ENCODE measurements around the gene FOXK2. TPM values are rescaled to one million over a fixed set of nuclear protein-coding genes. Genes with fewer than 3 reads are reported as not detected.

FOXK2 gene
- total and polyA plus RNA-seq, 2 experiments from 2014 or later: 30.2 to 37.7 TPM

GRCh38 chr17:82587234-82588086 lies 67.9 kb downstream of the FOXK2 start:
- H3K79me2 ChIP-seq: peaks cover 15% of the 10 kb centered on the region
- no peaks in the 10 kb centered on the region for H3K9me2 ChIP-seq (replicated peaks; ENCODE audit: insufficient read depth)
- no peak overlapping the region for H2AFZ ChIP-seq
- DNase-seq (ENCODE audit: low spot score): no peak
- H3K4me3 ChIP-seq: no peak overlapping the region
- H3K27me3 ChIP-seq: no peaks in the 10 kb centered on the region
- 94% methylated on average over 46 of the region's 47 CpGs for WGBS (ENCODE audit: low lambda C conversion rate, missing lambda C conversion rate)
- H3K36me3 ChIP-seq (replicated peaks; ENCODE audit: insufficient read depth, low read depth): no peaks in the 10 kb centered on the region
- TF ChIP-seq CTCF (IDR thresholded peaks at IDR 0.05; ENCODE audit: poor library complexity) (no peak), EZH2phosphoT487 (IDR thresholded peaks at IDR 0.05; ENCODE audit: low read depth, severe bottlenecking, unreplicated experiment) (no peak), EZH2 (IDR thresholded peaks at IDR 0.05; ENCODE audit: borderline replicate concordance) (no peak)
- H3K27ac ChIP-seq: no peak overlapping the region
- H3K4me1 ChIP-seq (ENCODE audit: insufficient read depth): peaks cover 9% of the 10 kb centered on the region
- H4K20me1 ChIP-seq (ENCODE audit: insufficient read depth, poor library complexity, severe bottlenecking): no peaks in the 10 kb centered on the region
- no peaks in the 10 kb centered on the region for H3K9me3 ChIP-seq (ENCODE audit: low read depth)
- H3K4me2 ChIP-seq: no peak overlapping the region

- no peaks in the 10 kb centered on the region for H3K36me3 ChIP-seq (replicated peaks; ENCODE audit: insufficient read depth, low read depth)
Observed at GRCh38 chr17:82588266-82589175, 69.0 kb downstream of the FOXK2 start.

GRCh38 chr17:82589851-82590180 lies 70.3 kb downstream of the FOXK2 start:
- Histone ChIP-seq H3K9me3 (ENCODE audit: low read depth) (no peaks in the 10 kb centered on the region), H3K27ac (no peak overlapping the region), H3K9me2 (replicated peaks; ENCODE audit: insufficient read depth) (no peaks in the 10 kb centered on the region), H3K4me1 (ENCODE audit: insufficient read depth) (peaks cover 28% of the 10 kb centered on the region), H3K79me2 (peaks cover 18% of the 10 kb centered on the region), H4K20me1 (ENCODE audit: insufficient read depth, poor library complexity, severe bottlenecking) (no peaks in the 10 kb centered on the region), H3K4me2 (no peak overlapping the region), H3K36me3 (replicated peaks; ENCODE audit: insufficient read depth, low read depth) (no peaks in the 10 kb centered on the region), H2AFZ (no peak overlapping the region), H3K4me3 (no peak overlapping the region), H3K27me3 (no peaks in the 10 kb centered on the region)
- DNase-seq (ENCODE audit: low spot score): no peak
- TF ChIP-seq CTCF (IDR thresholded peaks at IDR 0.05; ENCODE audit: poor library complexity): no peak
- no peak for TF ChIP-seq EZH2 (IDR thresholded peaks at IDR 0.05; ENCODE audit: borderline replicate concordance)
- no peak for TF ChIP-seq EZH2phosphoT487 (IDR thresholded peaks at IDR 0.05; ENCODE audit: low read depth, severe bottlenecking, unreplicated experiment)
- WGBS (ENCODE audit: low lambda C conversion rate, missing lambda C conversion rate): 72% methylated on average over 6 of the region's 6 CpGs

More at GRCh38 chr17:82588266-82589175, 69.0 kb downstream of the FOXK2 start:
- Histone ChIP-seq H3K9me2 (replicated peaks; ENCODE audit: insufficient read depth) (no peaks in the 10 kb centered on the region), H2AFZ (no peak overlapping the region), H3K4me2 (no peak overlapping the region), H3K4me3 (no peak overlapping the region), H3K9me3 (ENCODE audit: low read depth) (no peaks in the 10 kb centered on the region), H3K27me3 (no peaks in the 10 kb centered on the region), H3K27ac (no peak overlapping the region), H4K20me1 (ENCODE audit: insufficient read depth, poor library complexity, severe bottlenecking) (no peaks in the 10 kb centered on the region), H3K79me2 (peaks cover 11% of the 10 kb centered on the region), H3K4me1 (ENCODE audit: insufficient read depth) (peaks cover 18% of the 10 kb centered on the region)
- WGBS (ENCODE audit: low lambda C conversion rate, missing lambda C conversion rate): 89% methylated on average over 26 of the region's 27 CpGs
- TF ChIP-seq CTCF (IDR thresholded peaks at IDR 0.05; ENCODE audit: poor library complexity) (no peak), EZH2phosphoT487 (IDR thresholded peaks at IDR 0.05; ENCODE audit: low read depth, severe bottlenecking, unreplicated experiment) (no peak), EZH2 (IDR thresholded peaks at IDR 0.05; ENCODE audit: borderline replicate concordance) (no peak)
- no peak for DNase-seq (ENCODE audit: low spot score)
